ENCODE data around the gene PALLD. TPM values are rescaled to one million over a fixed set of nuclear protein-coding genes. Genes with fewer than 3 reads are reported as not detected.

The PALLD gene
- total RNA-seq, 4 donors from 2014 or later: 93.3 to 214 (median 174) TPM

DNA sequence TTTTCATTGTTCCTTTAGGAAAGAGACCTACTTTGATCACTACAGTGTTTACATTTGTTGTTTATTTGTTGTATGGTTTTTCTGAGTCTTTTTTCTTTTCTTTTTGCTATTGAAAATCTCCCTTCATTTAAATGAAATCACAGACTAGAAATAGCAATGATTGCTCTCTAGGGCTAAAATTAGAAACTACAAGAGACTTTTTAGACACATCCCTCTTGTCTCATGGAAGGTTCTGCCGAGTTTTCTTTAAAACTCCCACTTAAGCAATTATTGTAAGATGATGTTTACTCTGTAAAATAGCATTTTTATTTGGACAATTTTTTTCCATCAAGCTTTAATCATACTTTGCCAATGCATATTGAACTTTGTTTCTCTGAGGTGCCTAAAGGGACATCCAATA, 136.6 kb downstream of the PALLD start:
- Histone ChIP-seq H3K4me3 (peak overlapping the region in 1 of 4 donors; percentile 69), H3K9me3 (no peaks in the 10 kb centered on the region), H3K36me3 (no peaks in the 10 kb centered on the region), H3K27me3 (peaks cover 0 to 9% of the 10 kb centered on the region in 2 donors), H3K4me1 (peaks cover 0 to 56% (median 10%) of the 10 kb centered on the region in 4 donors), H3K27ac (peak overlapping the region in 1 of 4 donors; percentile 65)
- no peak for DNase-seq (ENCODE audit: low spot score in 2 of 2)
- TF ChIP-seq, protein P1, sequence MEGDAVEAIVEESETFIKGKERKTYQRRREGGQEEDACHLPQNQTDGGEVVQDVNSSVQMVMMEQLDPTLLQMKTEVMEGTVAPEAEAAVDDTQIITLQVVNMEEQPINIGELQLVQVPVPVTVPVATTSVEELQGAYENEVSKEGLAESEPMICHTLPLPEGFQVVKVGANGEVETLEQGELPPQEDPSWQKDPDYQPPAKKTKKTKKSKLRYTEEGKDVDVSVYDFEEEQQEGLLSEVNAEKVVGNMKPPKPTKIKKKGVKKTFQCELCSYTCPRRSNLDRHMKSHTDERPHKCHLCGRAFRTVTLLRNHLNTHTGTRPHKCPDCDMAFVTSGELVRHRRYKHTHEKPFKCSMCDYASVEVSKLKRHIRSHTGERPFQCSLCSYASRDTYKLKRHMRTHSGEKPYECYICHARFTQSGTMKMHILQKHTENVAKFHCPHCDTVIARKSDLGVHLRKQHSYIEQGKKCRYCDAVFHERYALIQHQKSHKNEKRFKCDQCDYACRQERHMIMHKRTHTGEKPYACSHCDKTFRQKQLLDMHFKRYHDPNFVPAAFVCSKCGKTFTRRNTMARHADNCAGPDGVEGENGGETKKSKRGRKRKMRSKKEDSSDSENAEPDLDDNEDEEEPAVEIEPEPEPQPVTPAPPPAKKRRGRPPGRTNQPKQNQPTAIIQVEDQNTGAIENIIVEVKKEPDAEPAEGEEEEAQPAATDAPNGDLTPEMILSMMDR (IDR thresholded peaks at IDR 0.05): no peak
- no peak for TF ChIP-seq POLR2A (IDR thresholded peaks at IDR 0.05)
- no peak for TF ChIP-seq EP300 (IDR thresholded peaks at IDR 0.05)
- 13 to 23% methylated on average over 1 of the region's 1 CpG for WGBS, 2 donors

DNA sequence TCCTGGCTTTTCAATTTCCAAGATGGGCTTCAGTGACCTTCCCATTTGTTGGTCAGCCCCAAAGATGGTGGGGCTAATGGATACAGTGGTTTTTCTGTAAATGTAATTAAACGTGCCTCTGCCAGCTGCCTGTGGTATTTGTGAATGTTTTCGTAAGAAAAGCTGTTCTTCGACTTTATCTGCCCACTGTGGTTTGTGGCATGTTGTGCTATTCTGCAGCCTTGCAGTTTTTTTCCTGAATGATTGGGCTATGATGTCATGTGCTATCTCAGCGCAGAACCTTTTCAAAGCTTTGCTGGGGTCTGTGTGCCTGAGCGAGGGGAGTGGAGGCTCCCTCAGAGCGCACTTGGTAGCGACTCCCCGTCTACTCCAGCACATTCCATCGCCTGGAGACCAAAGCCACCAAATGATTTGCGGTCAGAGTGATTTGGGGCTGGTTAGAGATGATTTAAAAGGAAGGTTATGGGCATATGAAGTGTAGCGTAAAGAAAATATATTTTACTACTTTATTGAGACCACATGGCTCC, 137.5 kb downstream of the PALLD start:
- H3K4me1 ChIP-seq: peaks cover 0 to 56% (median 10%) of the 10 kb centered on the region in 4 donors
- TF ChIP-seq POLR2A (IDR thresholded peaks at IDR 0.05) (no peak), EP300 (IDR thresholded peaks at IDR 0.05) (no peak)
- TF ChIP-seq, protein P1 (IDR thresholded peaks at IDR 0.05): no peak
- WGBS, 2 donors: 23 to 31% methylated on average over 11 of the region's 11 CpGs
- peaks cover 0 to 9% of the 10 kb centered on the region in 2 donors for H3K27me3 ChIP-seq
- H3K9me3 ChIP-seq: no peaks in the 10 kb centered on the region
- no peaks in the 10 kb centered on the region for H3K36me3 ChIP-seq
- peak overlapping the region in 2 of 4 donors; percentile 1 to 16 for H3K4me3 ChIP-seq
- no peak for DNase-seq (ENCODE audit: low spot score in 2 of 2)
- H3K27ac ChIP-seq: peak overlapping the region in 2 of 4 donors; percentile 42 to 65

DNA sequence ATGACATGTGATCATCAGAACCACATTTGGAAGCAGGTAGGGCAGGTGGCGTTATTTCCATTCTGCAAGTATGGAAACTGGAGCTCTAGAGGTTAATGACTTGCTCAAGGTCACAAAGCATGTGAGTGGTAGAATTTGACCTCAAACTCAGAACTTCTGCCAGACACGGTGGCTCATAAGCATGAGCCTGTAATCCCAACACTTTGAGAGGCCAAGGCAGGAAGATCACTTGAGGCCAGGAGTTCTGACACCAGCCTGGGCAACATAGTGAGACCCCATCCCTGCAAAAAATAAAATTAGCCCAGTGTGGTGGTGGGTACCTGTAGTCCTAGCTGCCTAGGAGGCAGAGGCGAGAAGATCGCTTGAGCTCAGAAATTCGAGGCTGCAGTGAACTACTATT, 139.2 kb downstream of the PALLD start:
- WGBS, 2 donors: 74 to 82% methylated on average over 5 of the region's 5 CpGs
- no peaks in the 10 kb centered on the region for H3K36me3 ChIP-seq
- H3K4me1 ChIP-seq: peaks cover 0 to 50% (median 10%) of the 10 kb centered on the region in 4 donors
- peak overlapping the region in 1 of 4 donors; percentile 47 for H3K27ac ChIP-seq
- no peak overlapping the region for H3K4me3 ChIP-seq
- no peak for DNase-seq (ENCODE audit: low spot score in 2 of 2)
- TF ChIP-seq EP300 (IDR thresholded peaks at IDR 0.05) (no peak), POLR2A (IDR thresholded peaks at IDR 0.05) (no peak)
- TF ChIP-seq, protein P1 (IDR thresholded peaks at IDR 0.05): no peak
- no peaks in the 10 kb centered on the region for H3K9me3 ChIP-seq
- H3K27me3 ChIP-seq: peaks cover 0 to 9% of the 10 kb centered on the region in 2 donors

DNA sequence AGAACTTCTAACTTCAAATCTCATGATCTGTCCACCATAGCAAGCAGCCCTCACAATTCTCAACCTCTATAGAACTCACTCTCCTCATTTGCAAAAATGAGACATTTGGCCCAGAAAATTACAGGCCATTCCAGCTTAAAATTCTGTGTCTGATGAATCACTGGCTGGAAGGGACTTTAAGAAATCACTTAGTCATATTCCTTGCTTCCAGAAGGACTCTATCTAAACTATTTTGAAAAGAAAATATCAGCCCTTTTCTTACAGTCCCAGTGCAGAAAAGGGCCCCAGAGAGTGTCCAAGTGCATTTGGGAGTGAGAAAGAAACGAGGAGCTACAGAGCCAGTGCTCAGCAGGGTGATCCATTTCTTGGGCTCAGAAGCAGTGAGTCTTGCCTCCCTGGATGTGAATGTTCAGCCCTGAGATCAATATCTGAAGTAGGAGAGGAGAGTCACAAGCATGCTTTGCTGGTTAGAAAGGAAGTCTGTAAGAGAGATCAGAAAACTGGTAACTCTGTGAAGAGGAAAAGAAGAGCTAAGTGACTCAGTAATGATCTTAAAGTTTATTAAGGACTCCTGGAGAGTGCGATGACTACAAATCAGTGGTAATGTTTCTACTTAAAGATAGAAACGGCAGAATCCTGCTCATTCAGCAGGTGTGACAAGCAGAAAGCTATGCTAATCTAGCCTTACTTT, 139.8 kb downstream of the PALLD start:
- Histone ChIP-seq H3K27ac (peak overlapping the region in 2 of 4 donors; percentile 34 to 53), H3K36me3 (no peaks in the 10 kb centered on the region), H3K9me3 (no peaks in the 10 kb centered on the region), H3K4me3 (no peak overlapping the region), H3K4me1 (peaks cover 0 to 50% (median 10%) of the 10 kb centered on the region in 4 donors), H3K27me3 (peaks cover 0 to 9% of the 10 kb centered on the region in 2 donors)
- TF ChIP-seq POLR2A (IDR thresholded peaks at IDR 0.05) (no peak), EP300 (IDR thresholded peaks at IDR 0.05) (no peak)
- TF ChIP-seq, protein P1 (IDR thresholded peaks at IDR 0.05): no peak
- DNase-seq (ENCODE audit: low spot score in 2 of 2): no peak
- 52 to 63% methylated on average over 3 of the region's 3 CpGs for WGBS, 2 donors
